ENCODE measurements around the gene HELT. TPM values are rescaled to one million over a fixed set of nuclear protein-coding genes. Genes with fewer than 3 reads are reported as not detected.
A peak's percentile ranks its signal among the peaks of the same experiment; 100 is the strongest.

HELT gene, protein sequence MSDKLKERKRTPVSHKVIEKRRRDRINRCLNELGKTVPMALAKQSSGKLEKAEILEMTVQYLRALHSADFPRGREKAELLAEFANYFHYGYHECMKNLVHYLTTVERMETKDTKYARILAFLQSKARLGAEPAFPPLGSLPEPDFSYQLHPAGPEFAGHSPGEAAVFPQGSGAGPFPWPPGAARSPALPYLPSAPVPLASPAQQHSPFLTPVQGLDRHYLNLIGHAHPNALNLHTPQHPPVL
- total RNA-seq (2022) (not detected in 2 replicates), Bru-seq, nascent RNA (not detected), BruChase-seq, experiment 1, labeled RNA remaining after a 2-hour chase (not detected), BruChase-seq, experiment 2, labeled RNA remaining after a 6-hour chase (not detected)
- long read RNA-seq, partial matches to known transcripts, result 0 of 1 reads
- long read RNA-seq, other reads (novel, unspliced or antisense), result 0 of 1 reads

DNA sequence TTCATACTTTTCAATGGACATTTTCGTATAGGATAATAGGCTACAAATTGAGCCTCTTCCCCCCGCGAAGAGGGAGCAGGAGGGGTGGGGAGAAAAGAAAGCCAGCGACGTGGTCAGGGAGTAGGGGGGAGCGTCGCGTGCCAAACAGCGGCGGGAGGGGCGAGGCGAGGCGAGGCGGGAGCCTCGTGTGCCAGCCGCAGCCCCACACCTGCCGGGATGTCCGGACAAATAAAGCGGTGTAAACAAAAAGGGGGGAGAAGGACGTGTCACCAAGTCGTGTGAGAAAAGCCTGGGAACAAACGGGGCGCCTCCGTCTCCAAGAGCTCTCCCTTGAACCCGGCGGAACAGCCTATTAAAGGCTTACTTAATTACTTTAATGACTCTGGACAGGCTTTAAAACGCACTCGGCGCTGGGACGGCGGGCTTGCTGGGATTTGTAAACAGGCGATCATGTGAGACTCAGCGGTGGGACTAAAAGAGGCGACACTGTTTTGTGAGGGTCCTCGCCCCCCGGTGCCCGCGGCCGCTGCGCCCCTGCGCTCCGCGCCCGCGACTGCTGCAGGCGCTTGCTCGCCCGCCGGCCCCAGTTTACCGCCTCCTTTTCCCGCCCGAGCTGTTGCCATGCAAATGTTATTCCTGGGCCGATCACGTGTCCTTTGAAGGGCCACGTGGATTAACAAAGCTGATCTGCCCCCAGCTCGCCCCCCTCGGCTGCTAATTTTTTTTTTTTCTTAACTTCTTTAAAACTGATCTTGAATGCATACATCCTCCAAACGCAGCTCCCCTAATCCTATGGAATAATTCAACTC, at the start of gene HELT:
TSS of gene HELT (plus strand) at position 527 of the 809 bp plus-strand sequence. CDS start 439 bp downstream, outside the sequence.
- Mint-ChIP-seq H3K4me1 (ENCODE audit: low read depth, unreplicated experiment) (peaks cover 6% of the 10 kb centered on the region), H3K36me3 (ENCODE audit: insufficient read depth, unreplicated experiment) (peaks cover 7% of the 10 kb centered on the region), H3K27me3 (ENCODE audit: insufficient read depth, unreplicated experiment) (peaks cover 38% of the 10 kb centered on the region), H3K27ac (ENCODE audit: unreplicated experiment) (no peak within 1 kb of the TSS), H3K4me3 (ENCODE audit: unreplicated experiment) (peak within 1 kb of the TSS; percentile 76), H3K9me3 (ENCODE audit: unreplicated experiment) (no peaks in the 10 kb centered on the region)
- BruUV-seq (replicated peaks), result no TSS peak
- DNase-seq, result no peak
- Histone ChIP-seq H3K27me3 (replicated peaks; ENCODE audit: control insufficient read depth, insufficient read depth, low read length) (peaks cover 2% of the 10 kb centered on the region), H3K4me3 (ENCODE audit: low read depth, low read length) (peak within 1 kb of the TSS; percentile 28), H3K36me3 (ENCODE audit: control insufficient read depth, insufficient read depth, low read length) (no peaks in the 10 kb centered on the region), H3K4me1 (peaks cover 7% of the 10 kb centered on the region; the same call in 1 of the 2 replicates), H3K9me3 (no peaks in the 10 kb centered on the region)
- intact Hi-C loops (cut with micrococcal nuclease; ENCODE audit: unreplicated experiment), result no loop called here
- POLR2A ChIA-PET, result no interaction called here
- TF ChIP-seq, protein P1, sequence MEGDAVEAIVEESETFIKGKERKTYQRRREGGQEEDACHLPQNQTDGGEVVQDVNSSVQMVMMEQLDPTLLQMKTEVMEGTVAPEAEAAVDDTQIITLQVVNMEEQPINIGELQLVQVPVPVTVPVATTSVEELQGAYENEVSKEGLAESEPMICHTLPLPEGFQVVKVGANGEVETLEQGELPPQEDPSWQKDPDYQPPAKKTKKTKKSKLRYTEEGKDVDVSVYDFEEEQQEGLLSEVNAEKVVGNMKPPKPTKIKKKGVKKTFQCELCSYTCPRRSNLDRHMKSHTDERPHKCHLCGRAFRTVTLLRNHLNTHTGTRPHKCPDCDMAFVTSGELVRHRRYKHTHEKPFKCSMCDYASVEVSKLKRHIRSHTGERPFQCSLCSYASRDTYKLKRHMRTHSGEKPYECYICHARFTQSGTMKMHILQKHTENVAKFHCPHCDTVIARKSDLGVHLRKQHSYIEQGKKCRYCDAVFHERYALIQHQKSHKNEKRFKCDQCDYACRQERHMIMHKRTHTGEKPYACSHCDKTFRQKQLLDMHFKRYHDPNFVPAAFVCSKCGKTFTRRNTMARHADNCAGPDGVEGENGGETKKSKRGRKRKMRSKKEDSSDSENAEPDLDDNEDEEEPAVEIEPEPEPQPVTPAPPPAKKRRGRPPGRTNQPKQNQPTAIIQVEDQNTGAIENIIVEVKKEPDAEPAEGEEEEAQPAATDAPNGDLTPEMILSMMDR (IDR thresholded peaks at IDR 0.05; ENCODE audit: insufficient read depth in 1 of 2, low read depth in 1 of 2, low read length in 1 of 2, severe bottlenecking in 1 of 2, unreplicated experiment in 1 of 2), result no peak
- CTCF ChIA-PET, result interaction anchor here (1.0 kb wide), 1 partner anchor 284 kb away, joined by 4 read pairs; the partner anchor contains the start of gene CENPU

DNA sequence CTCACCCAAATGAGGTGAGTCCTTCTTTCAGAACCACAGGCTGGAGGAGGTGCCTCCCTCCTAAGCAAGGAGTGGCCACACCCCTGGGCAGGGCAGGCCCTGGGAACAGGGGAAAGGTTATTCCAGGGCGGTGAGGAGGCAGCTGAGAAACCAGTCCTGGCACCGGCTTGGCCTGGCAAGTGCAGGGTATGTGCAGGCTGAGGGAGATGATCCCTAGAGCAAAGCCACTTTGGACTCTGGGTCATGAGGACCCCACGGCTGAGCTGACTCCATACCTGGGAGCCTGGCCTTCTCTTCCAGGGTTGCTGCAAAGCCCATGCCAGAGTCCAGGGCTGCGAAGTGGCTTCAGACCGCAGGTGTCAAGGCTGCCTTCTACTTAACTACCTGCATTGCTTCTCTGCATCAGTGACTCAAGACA, 49.5 kb upstream of the HELT start:
- no peak for DNase-seq
- Histone ChIP-seq H3K4me3 (ENCODE audit: low read depth, low read length) (no peak overlapping the region), H3K36me3 (ENCODE audit: control insufficient read depth, insufficient read depth, low read length) (no peaks in the 10 kb centered on the region), H3K9me3 (no peaks in the 10 kb centered on the region), H3K4me1 (no peaks in the 10 kb centered on the region), H3K27me3 (replicated peaks; ENCODE audit: control insufficient read depth, insufficient read depth, low read length) (no peaks in the 10 kb centered on the region)
- TF ChIP-seq, protein P1 (IDR thresholded peaks at IDR 0.05; ENCODE audit: insufficient read depth in 1 of 2, low read depth in 1 of 2, low read length in 1 of 2, severe bottlenecking in 1 of 2, unreplicated experiment in 1 of 2), result no peak
- H3K4me1 Mint-ChIP-seq (ENCODE audit: low read depth, unreplicated experiment), result peaks cover 12% of the 10 kb centered on the region
- H3K9me3 Mint-ChIP-seq (ENCODE audit: unreplicated experiment), result peaks cover 10% of the 10 kb centered on the region
- H3K27ac Mint-ChIP-seq (ENCODE audit: unreplicated experiment), result no peak overlapping the region
- POLR2A ChIA-PET, result no interaction called here
- intact Hi-C loops (cut with micrococcal nuclease; ENCODE audit: unreplicated experiment), result no loop called here
- H3K4me3 Mint-ChIP-seq (ENCODE audit: unreplicated experiment), result no peak overlapping the region
- H3K27me3 Mint-ChIP-seq (ENCODE audit: insufficient read depth, unreplicated experiment), result peaks cover 2% of the 10 kb centered on the region
- BruUV-seq (replicated peaks), result no TSS peak
- H3K36me3 Mint-ChIP-seq (ENCODE audit: insufficient read depth, unreplicated experiment), result peaks cover 31% of the 10 kb centered on the region
- CTCF ChIA-PET, result no interaction called here

GRCh38 chr4:184969610-184970009, 48.7 kb upstream of the HELT start:
- H3K36me3 Mint-ChIP-seq (ENCODE audit: insufficient read depth, unreplicated experiment), result peaks cover 23% of the 10 kb centered on the region
- H3K27me3 ChIP-seq (replicated peaks; ENCODE audit: control insufficient read depth, insufficient read depth, low read length), result no peaks in the 10 kb centered on the region
- no peaks in the 10 kb centered on the region for H3K4me1 ChIP-seq
- H3K9me3 ChIP-seq, result no peaks in the 10 kb centered on the region
- peaks cover 12% of the 10 kb centered on the region for H3K4me1 Mint-ChIP-seq (ENCODE audit: low read depth, unreplicated experiment)
- peaks cover 2% of the 10 kb centered on the region for H3K27me3 Mint-ChIP-seq (ENCODE audit: insufficient read depth, unreplicated experiment)
- H3K27ac Mint-ChIP-seq (ENCODE audit: unreplicated experiment), result no peak overlapping the region
- H3K4me3 Mint-ChIP-seq (ENCODE audit: unreplicated experiment), result no peak overlapping the region
- TF ChIP-seq, protein P1 (IDR thresholded peaks at IDR 0.05; ENCODE audit: insufficient read depth in 1 of 2, low read depth in 1 of 2, low read length in 1 of 2, severe bottlenecking in 1 of 2, unreplicated experiment in 1 of 2), result no peak
- POLR2A ChIA-PET, result no interaction called here
- intact Hi-C loops (cut with micrococcal nuclease; ENCODE audit: unreplicated experiment), result no loop called here
- CTCF ChIA-PET, result no interaction called here
- no peaks in the 10 kb centered on the region for H3K36me3 ChIP-seq (ENCODE audit: control insufficient read depth, insufficient read depth, low read length)
- peaks cover 10% of the 10 kb centered on the region for H3K9me3 Mint-ChIP-seq (ENCODE audit: unreplicated experiment)
- BruUV-seq (replicated peaks), result no TSS peak
- H3K4me3 ChIP-seq (ENCODE audit: low read depth, low read length), result no peak overlapping the region
- no peak for DNase-seq

All from Caco-2 (cell line).